ENCODE data around the gene TRAPPC12.

GRCh38 chr2:3434654-3435053 is 55.2 kb downstream of the TRAPPC12 start:
- no peak for TF ChIP-seq POLR2A (IDR thresholded peaks at IDR 0.05)
- TF ChIP-seq CTCF (IDR thresholded peaks at IDR 0.05): no peak

Measured in tibial nerve (tissue), 3 donors.